HepG2 (cell line): ENCODE data around the gene UGT2A3. TPM values are rescaled to one million over a fixed set of nuclear protein-coding genes. Genes with fewer than 3 reads are reported as not detected.
A peak's percentile ranks its signal among the peaks of the same experiment; 100 is the strongest.

Source experiments
- BRD4 ChIP-seq: sonication (generic); formaldehyde crosslinking; IDR thresholded peaks from 2 replicates; pipeline ENCODE4 v1.4.0; 2020; ENCODE audit warnings: missing genetic modification reagents
- EEA1 ChIP-seq: sonication (generic); formaldehyde crosslinking; IDR thresholded peaks from 2 replicates; pipeline ENCODE4 v1.5.1; 2020; ENCODE audit warnings: mild to moderate bottlenecking, missing genetic modification reagents, borderline replicate concordance
- ELF3 ChIP-seq: IDR thresholded peaks from 2 replicates; pipeline ENCODE4 v1.6.1; 2016; ENCODE audit warnings: missing genetic modification reagents, missing compliant biosample characterization
- ETV5 ChIP-seq: IDR thresholded peaks from 2 replicates; pipeline ENCODE4 v1.6.1; 2018; ENCODE audit warnings: missing biosample characterization, missing genetic modification reagents, inconsistent platforms, borderline replicate concordance
- GATAD2A ChIP-seq: IDR thresholded peaks from 2 replicates; pipeline ENCODE4 v1.6.1; 2016
- KAT7 ChIP-seq: IDR thresholded peaks from 2 replicates; pipeline ENCODE4 v1.6.1; 2018; ENCODE audit warnings: borderline replicate concordance, missing compliant biosample characterization
- KAT8 ChIP-seq: IDR thresholded peaks from 2 replicates; pipeline ENCODE4 v1.6.1; 2016; ENCODE audit warnings: missing genetic modification reagents, missing compliant biosample characterization
- MXI1 ChIP-seq: IDR thresholded peaks from 3 replicates; pipeline ENCODE4 v1.6.1; 2012; ENCODE audit warnings: low read depth, low read length, inconsistent platforms, borderline replicate concordance
- NFIC ChIP-seq: IDR thresholded peaks from 2 replicates; pipeline ENCODE4 v1.6.1; 2012; ENCODE audit warnings: mild to moderate bottlenecking, low read length, inconsistent platforms
- NFKBIZ ChIP-seq: IDR thresholded peaks from 2 replicates; pipeline ENCODE4 v1.6.1; 2018; ENCODE audit warnings: missing genetic modification reagents, missing compliant biosample characterization
- POGK ChIP-seq: sonication (generic); formaldehyde crosslinking; conservative IDR thresholded peaks from 2 replicates; pipeline ENCODE4 v1.8.0; 2022; ENCODE audit warnings: mild to moderate bottlenecking, moderate library complexity, missing genetic modification reagents
- SOX13 ChIP-seq, 3 experiments: fragments of 450-650 bp in 1 of 3; sonication (generic) in 1 of 3; formaldehyde crosslinking in 1 of 3; IDR thresholded peaks in 2 of 3; conservative IDR thresholded peaks in 1 of 3; 2 replicates each; pipeline versions ENCODE4 v1.5.0 to v1.6.1; 2016 to 2020; ENCODE audit warnings: antibody characterized with exemption in 1 of 3, mild to moderate bottlenecking in 1 of 3, missing compliant biosample characterization in 1 of 3, missing genetic modification reagents in 1 of 3, moderate library complexity in 1 of 3
- TSC22D2 ChIP-seq: sonication (generic); formaldehyde crosslinking; IDR thresholded peaks from 2 replicates; pipeline ENCODE4 v1.5.1; 2020; ENCODE audit warnings: missing genetic modification reagents, mild to moderate bottlenecking, borderline replicate concordance
- ZMYM3 ChIP-seq: sonication (generic); formaldehyde crosslinking; IDR thresholded peaks from 2 replicates; pipeline ENCODE4 v1.5.1; 2020; ENCODE audit warnings: mild to moderate bottlenecking, missing genetic modification reagents
- ZNF3 ChIP-seq: IDR thresholded peaks from 2 replicates; pipeline ENCODE4 v1.7.0; 2017; ENCODE audit warnings: inconsistent platforms
- ZNF510 ChIP-seq: sonication (generic); formaldehyde crosslinking; IDR thresholded peaks from 2 replicates; pipeline ENCODE4 v1.4.0; 2020; ENCODE audit warnings: low read depth, mild to moderate bottlenecking, missing genetic modification reagents
- ZNF558 ChIP-seq: sonication (generic); formaldehyde crosslinking; IDR thresholded peaks from 2 replicates; pipeline ENCODE4 v1.9.0; 2022; ENCODE audit warnings: mild to moderate bottlenecking, missing genetic modification reagents, borderline replicate concordance
- ZNF614 ChIP-seq: IDR thresholded peaks from 2 replicates; pipeline ENCODE4 v1.6.1; 2018; ENCODE audit warnings: missing biosample characterization, missing genetic modification reagents, inconsistent platforms, borderline replicate concordance
- polyA plus RNA-seq, 8 experiments: library from polyadenylated mRNA; depleted of rRNA in 3 of 8; stranded (reverse) in 7 of 8; unstranded in 1 of 8; fragments of >200 nt; fragmentation: Illumina TruSeq in 4 of 8; extraction: Trizol in 4 of 8; gene quantifications; 2 replicates each; pipeline versions ENCODE4 v1.2.1 to v1.2.3, GENCODE V29; 2011 to 2016; ENCODE audit warnings: low read depth in 4 of 8, missing spikeins in 1 of 8, mixed read lengths in 1 of 8; ENCODE audit not compliant: insufficient read depth in 1 of 8
- total RNA-seq, 5 experiments: library from RNA; depleted of rRNA; stranded (reverse); fragments of >200 nt; fragmentation: Illumina TruSeq; extraction: Trizol; gene quantifications; 2 replicates each; pipeline ENCODE4 v1.2.3, GENCODE V29; 2016; ENCODE audit warnings: low read depth in 1 of 5
- TF ChIP-seq, protein P1 (sequence below): sonication (generic); formaldehyde crosslinking; IDR thresholded peaks from 2 replicates; pipeline ENCODE4 v1.4.0; 2020; ENCODE audit warnings: missing genetic modification reagents
- TF ChIP-seq, protein P2 (sequence below), 2 experiments: fragments of 450-650 bp in 1 of 2; sonication (generic) in 1 of 2; formaldehyde crosslinking; IDR thresholded peaks; 2 replicates each; pipeline versions ENCODE4 v1.5.0 to v1.8.0; 2020 to 2022; ENCODE audit warnings: mild to moderate bottlenecking in 1 of 2, missing genetic modification reagents in 1 of 2

UGT2A3 gene
- total and polyA plus RNA-seq, 2 of the 13 experiments (the other 11 are each of a cell fraction or from before 2014, with no cell fraction given): 61.3 to 97.2 TPM

GRCh38 chr4:68948044-68948743, 3.4 kb downstream of the UGT2A3 start (continued):
- TF ChIP-seq NFKBIZ (0 out of 2 replicates have a peak, but pooled peaks have one; percentile 32), ZNF558 (CRISPR knock-in tag) (no peak), NFIC (no peak; the same call in 1 of the 2 replicates), EEA1 (CRISPR knock-in tag) (no peak), KAT8 (CRISPR knock-in tag) (peak; percentile 60; the same call in 1 of the 2 replicates), TSC22D2 (CRISPR knock-in tag) (no peak), KAT7 (CRISPR knock-in tag) (no peak), ZNF614 (CRISPR knock-in tag) (peak; percentile 86), POGK (CRISPR knock-in tag) (no peak), GATAD2A (CRISPR knock-in tag) (peak; percentile 89), SOX13 (IDR thresholded peaks at IDR 0.05) (no peak), SOX13 (CRISPR knock-in tag; conservative IDR thresholded peaks at IDR 0.05 in 1 of 2, IDR thresholded peaks at IDR 0.05 in 1 of 2) (peak in 1 of 2 experiments; percentile 57; a peak in 1 of 4 replicates), BRD4 (CRISPR knock-in tag) (no peak), ZNF3 (CRISPR knock-in tag) (peak; percentile 91), ELF3 (peak; percentile 62), ZNF510 (no peak), MXI1 (no peak), ZMYM3 (CRISPR knock-in tag) (0 out of 2 replicates have a peak, but pooled peaks have one; percentile 14), ETV5 (CRISPR knock-in tag) (peak; percentile 68; the same call in 1 of the 2 replicates)
- TF ChIP-seq, protein P1, sequence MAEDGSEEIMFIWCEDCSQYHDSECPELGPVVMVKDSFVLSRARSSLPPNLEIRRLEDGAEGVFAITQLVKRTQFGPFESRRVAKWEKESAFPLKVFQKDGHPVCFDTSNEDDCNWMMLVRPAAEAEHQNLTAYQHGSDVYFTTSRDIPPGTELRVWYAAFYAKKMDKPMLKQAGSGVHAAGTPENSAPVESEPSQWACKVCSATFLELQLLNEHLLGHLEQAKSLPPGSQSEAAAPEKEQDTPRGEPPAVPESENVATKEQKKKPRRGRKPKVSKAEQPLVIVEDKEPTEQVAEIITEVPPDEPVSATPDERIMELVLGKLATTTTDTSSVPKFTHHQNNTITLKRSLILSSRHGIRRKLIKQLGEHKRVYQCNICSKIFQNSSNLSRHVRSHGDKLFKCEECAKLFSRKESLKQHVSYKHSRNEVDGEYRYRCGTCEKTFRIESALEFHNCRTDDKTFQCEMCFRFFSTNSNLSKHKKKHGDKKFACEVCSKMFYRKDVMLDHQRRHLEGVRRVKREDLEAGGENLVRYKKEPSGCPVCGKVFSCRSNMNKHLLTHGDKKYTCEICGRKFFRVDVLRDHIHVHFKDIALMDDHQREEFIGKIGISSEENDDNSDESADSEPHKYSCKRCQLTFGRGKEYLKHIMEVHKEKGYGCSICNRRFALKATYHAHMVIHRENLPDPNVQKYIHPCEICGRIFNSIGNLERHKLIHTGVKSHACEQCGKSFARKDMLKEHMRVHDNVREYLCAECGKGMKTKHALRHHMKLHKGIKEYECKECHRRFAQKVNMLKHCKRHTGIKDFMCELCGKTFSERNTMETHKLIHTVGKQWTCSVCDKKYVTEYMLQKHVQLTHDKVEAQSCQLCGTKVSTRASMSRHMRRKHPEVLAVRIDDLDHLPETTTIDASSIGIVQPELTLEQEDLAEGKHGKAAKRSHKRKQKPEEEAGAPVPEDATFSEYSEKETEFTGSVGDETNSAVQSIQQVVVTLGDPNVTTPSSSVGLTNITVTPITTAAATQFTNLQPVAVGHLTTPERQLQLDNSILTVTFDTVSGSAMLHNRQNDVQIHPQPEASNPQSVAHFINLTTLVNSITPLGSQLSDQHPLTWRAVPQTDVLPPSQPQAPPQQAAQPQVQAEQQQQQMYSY (CRISPR knock-in tag): no peak
- TF ChIP-seq, protein P2, sequence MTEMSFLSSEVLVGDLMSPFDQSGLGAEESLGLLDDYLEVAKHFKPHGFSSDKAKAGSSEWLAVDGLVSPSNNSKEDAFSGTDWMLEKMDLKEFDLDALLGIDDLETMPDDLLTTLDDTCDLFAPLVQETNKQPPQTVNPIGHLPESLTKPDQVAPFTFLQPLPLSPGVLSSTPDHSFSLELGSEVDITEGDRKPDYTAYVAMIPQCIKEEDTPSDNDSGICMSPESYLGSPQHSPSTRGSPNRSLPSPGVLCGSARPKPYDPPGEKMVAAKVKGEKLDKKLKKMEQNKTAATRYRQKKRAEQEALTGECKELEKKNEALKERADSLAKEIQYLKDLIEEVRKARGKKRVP (CRISPR knock-in tag; IDR thresholded peaks at IDR 0.05): peak in 1 of 2 experiments; percentile 96; a peak in 2 of 4 replicates
